Neural progenitor cell (in vitro differentiated cells): ENCODE results near the gene TMEM121B.

Experiments
- EZH2 ChIP-seq: fragments of 200-600 bp; sonication (generic); IDR thresholded peaks from 2 replicates; pipeline ENCODE4 v1.6.1; 2017; ENCODE audit warnings: antibody characterized with exemption, mild to moderate bottlenecking, moderate library complexity
- EZH2phosphoT487 ChIP-seq: fragments of 200-600 bp; sonication (generic); IDR thresholded peaks from 2 replicates; pipeline ENCODE4 v1.6.1; 2017; ENCODE audit warnings: antibody characterized with exemption
- TF ChIP-seq, protein P1 (sequence below): fragments of 200-600 bp; sonication (generic); IDR thresholded peaks from 2 replicates; pipeline ENCODE4 v1.5.1; 2017; ENCODE audit warnings: antibody characterized with exemption, mild to moderate bottlenecking

GRCh38 chr22:17158568-17159503, 37.7 kb upstream of the TMEM121B start, which contains the start of gene HDHD5:
- TF ChIP-seq, protein P1, sequence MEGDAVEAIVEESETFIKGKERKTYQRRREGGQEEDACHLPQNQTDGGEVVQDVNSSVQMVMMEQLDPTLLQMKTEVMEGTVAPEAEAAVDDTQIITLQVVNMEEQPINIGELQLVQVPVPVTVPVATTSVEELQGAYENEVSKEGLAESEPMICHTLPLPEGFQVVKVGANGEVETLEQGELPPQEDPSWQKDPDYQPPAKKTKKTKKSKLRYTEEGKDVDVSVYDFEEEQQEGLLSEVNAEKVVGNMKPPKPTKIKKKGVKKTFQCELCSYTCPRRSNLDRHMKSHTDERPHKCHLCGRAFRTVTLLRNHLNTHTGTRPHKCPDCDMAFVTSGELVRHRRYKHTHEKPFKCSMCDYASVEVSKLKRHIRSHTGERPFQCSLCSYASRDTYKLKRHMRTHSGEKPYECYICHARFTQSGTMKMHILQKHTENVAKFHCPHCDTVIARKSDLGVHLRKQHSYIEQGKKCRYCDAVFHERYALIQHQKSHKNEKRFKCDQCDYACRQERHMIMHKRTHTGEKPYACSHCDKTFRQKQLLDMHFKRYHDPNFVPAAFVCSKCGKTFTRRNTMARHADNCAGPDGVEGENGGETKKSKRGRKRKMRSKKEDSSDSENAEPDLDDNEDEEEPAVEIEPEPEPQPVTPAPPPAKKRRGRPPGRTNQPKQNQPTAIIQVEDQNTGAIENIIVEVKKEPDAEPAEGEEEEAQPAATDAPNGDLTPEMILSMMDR: no peak
- no peak for TF ChIP-seq EZH2
- TF ChIP-seq EZH2phosphoT487: no peak
